GM12801 (cell line): ENCODE measurements around the gene ASTL.

Experiments used
- TF ChIP-seq, protein P1 (sequence below): IDR thresholded peaks from one replicate; pipeline ENCODE4 v1.5.1; 2011; ENCODE audit warnings: control low read depth; ENCODE audit not compliant: insufficient read length; ENCODE audit errors: extremely low read depth

Gene ASTL

DNA sequence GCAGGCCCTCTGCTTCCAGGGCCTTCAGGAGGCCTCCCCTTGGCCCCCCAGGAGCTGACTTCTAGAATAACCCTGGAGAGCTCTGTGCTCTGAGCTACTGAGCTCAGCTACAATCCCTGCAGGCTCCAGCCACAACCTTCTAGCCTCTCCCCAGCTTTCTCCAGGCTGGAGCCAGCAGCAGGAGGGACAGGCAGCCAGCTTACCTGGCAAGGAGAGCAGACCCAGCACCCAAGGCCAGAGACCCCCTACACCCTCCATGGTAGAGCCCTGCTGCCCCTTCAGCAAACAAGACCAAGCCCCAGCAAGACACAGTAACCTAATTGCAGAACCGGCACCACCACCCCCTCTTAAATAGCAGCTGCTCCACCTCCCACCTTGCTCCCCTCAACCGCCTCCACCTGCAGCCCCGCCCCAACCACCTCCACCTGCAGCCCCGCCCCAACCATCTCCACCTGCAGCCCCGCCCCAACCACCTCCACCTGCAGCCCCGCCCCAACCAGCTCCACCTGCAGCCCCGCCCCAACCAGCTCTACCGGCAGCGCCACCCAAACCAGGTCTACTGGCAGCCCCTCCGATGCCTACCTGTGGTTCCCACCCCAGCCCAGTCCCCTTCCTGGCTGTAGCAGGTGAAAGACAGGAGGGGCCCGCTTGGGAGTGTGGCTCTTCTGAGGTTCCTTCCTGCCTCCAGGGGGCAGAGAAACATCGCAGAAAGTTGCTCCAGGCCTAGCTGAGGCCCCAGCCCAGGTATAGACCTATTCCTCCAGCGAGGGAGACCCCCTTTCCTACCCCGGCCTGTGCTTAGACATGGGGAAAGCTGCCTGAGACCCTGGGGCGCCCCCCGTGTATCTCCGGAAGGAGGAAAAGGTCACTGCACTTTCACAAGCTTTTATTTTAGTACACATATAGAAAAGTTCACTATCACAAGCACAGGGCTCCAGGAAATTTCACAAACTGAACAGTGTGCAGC is at the start of gene ASTL:
ASTL (minus strand) TSS at position 324 of the 967 bp plus-strand sequence; CDS start at position 258, 66 bp downstream.
- TF ChIP-seq, protein P1, sequence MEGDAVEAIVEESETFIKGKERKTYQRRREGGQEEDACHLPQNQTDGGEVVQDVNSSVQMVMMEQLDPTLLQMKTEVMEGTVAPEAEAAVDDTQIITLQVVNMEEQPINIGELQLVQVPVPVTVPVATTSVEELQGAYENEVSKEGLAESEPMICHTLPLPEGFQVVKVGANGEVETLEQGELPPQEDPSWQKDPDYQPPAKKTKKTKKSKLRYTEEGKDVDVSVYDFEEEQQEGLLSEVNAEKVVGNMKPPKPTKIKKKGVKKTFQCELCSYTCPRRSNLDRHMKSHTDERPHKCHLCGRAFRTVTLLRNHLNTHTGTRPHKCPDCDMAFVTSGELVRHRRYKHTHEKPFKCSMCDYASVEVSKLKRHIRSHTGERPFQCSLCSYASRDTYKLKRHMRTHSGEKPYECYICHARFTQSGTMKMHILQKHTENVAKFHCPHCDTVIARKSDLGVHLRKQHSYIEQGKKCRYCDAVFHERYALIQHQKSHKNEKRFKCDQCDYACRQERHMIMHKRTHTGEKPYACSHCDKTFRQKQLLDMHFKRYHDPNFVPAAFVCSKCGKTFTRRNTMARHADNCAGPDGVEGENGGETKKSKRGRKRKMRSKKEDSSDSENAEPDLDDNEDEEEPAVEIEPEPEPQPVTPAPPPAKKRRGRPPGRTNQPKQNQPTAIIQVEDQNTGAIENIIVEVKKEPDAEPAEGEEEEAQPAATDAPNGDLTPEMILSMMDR, result no peak

DNA sequence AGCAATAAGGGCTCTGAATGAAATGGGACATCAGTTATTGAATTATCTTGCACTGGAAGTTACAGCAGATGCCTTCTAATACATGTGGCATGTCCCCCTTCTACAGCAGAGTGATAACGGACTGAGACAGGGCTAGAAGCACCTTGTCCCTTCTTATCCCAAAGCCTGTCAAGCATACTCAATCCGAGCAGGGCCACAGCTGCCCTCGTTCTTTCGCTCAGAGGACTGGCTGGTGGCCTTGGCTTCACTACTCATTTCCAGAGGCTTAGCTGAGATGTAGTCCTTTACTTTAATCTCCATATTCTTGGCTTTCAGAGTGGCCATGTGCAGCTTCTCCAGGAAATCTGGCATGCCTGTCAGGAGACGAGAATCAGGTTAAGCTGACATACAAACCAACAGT is 48.3 kb upstream of the ASTL start:
- TF ChIP-seq, protein P1, result no peak

DNA sequence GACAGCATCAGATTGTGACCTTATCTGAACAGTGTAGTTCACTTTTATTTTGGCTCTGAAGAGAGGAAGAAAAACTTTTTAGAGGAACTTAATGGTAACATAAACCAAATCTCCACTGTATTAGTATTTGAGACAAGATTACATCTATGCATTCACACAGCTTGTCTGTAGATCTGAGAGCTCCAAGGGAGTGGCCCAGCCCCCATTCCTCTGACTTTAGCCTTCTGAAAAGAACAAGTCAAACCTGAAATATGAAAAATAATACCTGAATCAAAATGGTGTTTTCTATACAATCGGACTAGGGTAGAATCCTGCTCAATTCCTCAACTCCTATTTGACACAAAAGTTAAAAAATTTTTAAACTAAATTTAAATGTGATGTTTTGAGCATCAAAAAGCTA is 47.2 kb upstream of the ASTL start:
- TF ChIP-seq, protein P1, result no peak

DNA sequence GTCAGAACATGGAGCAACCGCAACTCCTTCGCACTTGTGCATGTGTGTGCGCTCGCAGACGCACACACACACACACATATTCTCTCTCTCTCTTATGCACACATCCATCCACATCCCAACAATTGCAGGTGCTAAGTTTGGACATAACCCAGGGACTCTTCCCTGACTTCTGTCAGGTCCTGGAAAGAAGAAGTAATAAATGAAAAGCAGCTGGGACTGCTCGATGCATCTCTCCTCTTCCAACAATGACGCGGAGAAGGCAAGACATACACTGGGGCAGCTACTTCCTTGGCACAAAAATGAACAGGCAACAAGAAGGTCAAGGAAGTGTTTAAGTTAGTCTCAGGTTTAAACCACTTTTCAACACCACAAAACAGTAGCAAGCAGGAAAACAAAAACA is 46.7 kb upstream of the ASTL start:
- TF ChIP-seq, protein P1, result no peak

DNA sequence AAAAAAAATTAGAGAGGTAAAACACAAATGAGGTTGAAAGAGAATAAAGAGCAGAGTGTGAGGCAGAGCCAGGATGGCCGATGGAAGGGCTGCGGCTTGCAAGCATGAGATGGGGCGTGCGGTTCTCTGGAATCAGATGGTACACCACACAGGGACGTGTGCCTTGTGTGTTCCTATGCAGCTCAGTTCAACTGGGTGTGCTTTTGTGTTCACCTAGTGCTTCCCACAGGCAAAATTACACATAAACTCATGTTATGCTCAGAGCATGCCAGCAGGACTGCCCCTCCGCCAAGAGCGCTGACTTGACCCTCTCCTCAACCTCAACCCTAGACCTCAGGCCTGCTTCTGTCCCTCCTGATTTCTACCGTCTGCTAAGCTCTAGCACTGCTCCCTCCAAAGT is 45.9 kb upstream of the ASTL start:
- TF ChIP-seq, protein P1, result no peak

DNA sequence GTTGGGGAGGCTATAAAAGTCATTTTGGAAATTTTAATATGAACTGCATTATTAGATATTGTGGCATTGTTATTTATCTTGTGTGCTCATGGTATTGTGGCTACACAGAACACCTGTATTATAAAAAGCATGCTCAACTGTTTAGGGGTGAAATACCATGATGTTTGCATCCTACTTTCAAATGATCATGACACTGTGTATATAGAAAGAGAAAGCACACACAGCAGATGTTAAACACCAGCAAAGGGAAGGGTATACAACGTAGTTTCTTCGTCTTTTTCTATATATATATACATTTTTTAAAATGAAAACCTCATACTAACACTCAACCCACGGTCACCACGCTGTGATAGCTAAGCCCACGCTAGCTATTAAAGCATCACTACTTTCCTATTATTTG is 43.2 kb upstream of the ASTL start:
- TF ChIP-seq, protein P1, result no peak

DNA sequence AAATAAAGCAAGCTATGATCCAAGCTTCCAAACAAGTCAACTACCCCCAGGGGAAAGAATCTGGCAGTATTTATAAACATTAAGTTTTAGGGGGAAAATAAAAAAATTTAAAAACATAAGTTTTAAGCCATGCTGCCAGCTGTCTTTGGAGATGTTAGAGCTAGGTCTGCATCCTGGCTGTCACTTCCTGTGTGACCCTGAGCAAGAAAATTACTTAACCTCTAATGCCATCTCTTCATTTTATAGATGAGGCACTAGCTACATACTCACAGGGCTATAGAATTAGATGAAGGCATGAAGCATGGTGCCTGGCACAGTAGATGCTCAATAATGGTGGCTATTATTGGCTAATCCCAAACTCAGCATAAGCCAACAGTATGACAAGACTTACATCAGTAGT is 42.2 kb upstream of the ASTL start:
- TF ChIP-seq, protein P1, result no peak
